GM12878 (cell line): ENCODE results near the gene WWOX. TPM values are rescaled to one million over a fixed set of nuclear protein-coding genes. Genes with fewer than 3 reads are reported as not detected.

ENCODE experiments used
- ETV6 ChIP-seq, 2 experiments: fragments of 450-650 bp in 1 of 2; IDR thresholded peaks in 1 of 2; conservative IDR thresholded peaks in 1 of 2; 2 replicates each; pipeline ENCODE4 v1.6.1; 2014; ENCODE audit warnings: antibody characterized with exemption in 1 of 2, borderline replicate concordance in 1 of 2, low read depth in 1 of 2, mild to moderate bottlenecking in 1 of 2, moderate library complexity in 1 of 2
- LARP7 ChIP-seq: fragments of 450-650 bp; IDR thresholded peaks from 2 replicates; pipeline ENCODE4 v1.6.1; 2017; ENCODE audit warnings: mild to moderate bottlenecking
- PAX5 ChIP-seq: IDR thresholded peaks from 2 replicates; pipeline ENCODE4 v1.6.1; 2011; ENCODE audit warnings: low read depth, low read length, borderline replicate concordance
- polyA plus RNA-seq, 11 experiments: library from polyadenylated mRNA; depleted of rRNA in 4 of 11; unstranded in 6 of 11; stranded (reverse) in 5 of 11; fragments of >200 nt; fragmentation: Nextera tagmentation in 4 of 11; fragmentation: Illumina TruSeq in 1 of 11; extraction: Ambion mirVana in 4 of 11; extraction: Trizol in 1 of 11; gene quantifications; 1 replicate in 1 of 11; 2 replicates in 10 of 11; pipeline versions ENCODE4 v1.2.1 to v1.2.3, GENCODE V29; 2011 to 2016; ENCODE audit warnings: inconsistent platforms in 2 of 11, missing spikeins in 2 of 11, low read depth in 1 of 11
- total RNA-seq, 4 experiments: library from RNA; depleted of rRNA in 3 of 4; stranded (reverse); fragments of >200 nt in 3 of 4; fragmentation: Illumina TruSeq in 1 of 4; extraction: Trizol in 1 of 4; gene quantifications; 2 replicates each; pipeline versions ENCODE4 v1.2.1 to v1.2.3, GENCODE V29; 2013 to 2021
- TF ChIP-seq, protein P1 (sequence below): fragments of 150-350 bp; IDR thresholded peaks from 2 replicates; pipeline ENCODE4 v1.6.1; 2016; ENCODE audit warnings: low read depth, low read length
- TF ChIP-seq, protein P2 (sequence below): IDR thresholded peaks from 2 replicates; pipeline ENCODE4 v1.6.1; 2011; ENCODE audit warnings: low read depth, low read length, improper control_type of control experiment, borderline replicate concordance
- TF ChIP-seq, protein P3 (sequence below): fragments of 450-650 bp; IDR thresholded peaks from 2 replicates; pipeline ENCODE4 v1.6.1; 2017; ENCODE audit warnings: antibody characterized with exemption, mild to moderate bottlenecking, moderate library complexity

The WWOX gene
- total and polyA plus RNA-seq, 10 of the 15 experiments (the other 5 are each of a cell fraction or from before 2014, with no cell fraction given), result 2.8 to 24.4 (median 17.8) TPM

- TF ChIP-seq, protein P1, sequence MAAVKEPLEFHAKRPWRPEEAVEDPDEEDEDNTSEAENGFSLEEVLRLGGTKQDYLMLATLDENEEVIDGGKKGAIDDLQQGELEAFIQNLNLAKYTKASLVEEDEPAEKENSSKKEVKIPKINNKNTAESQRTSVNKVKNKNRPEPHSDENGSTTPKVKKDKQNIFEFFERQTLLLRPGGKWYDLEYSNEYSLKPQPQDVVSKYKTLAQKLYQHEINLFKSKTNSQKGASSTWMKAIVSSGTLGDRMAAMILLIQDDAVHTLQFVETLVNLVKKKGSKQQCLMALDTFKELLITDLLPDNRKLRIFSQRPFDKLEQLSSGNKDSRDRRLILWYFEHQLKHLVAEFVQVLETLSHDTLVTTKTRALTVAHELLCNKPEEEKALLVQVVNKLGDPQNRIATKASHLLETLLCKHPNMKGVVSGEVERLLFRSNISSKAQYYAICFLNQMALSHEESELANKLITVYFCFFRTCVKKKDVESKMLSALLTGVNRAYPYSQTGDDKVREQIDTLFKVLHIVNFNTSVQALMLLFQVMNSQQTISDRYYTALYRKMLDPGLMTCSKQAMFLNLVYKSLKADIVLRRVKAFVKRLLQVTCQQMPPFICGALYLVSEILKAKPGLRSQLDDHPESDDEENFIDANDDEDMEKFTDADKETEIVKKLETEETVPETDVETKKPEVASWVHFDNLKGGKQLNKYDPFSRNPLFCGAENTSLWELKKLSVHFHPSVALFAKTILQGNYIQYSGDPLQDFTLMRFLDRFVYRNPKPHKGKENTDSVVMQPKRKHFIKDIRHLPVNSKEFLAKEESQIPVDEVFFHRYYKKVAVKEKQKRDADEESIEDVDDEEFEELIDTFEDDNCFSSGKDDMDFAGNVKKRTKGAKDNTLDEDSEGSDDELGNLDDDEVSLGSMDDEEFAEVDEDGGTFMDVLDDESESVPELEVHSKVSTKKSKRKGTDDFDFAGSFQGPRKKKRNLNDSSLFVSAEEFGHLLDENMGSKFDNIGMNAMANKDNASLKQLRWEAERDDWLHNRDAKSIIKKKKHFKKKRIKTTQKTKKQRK, result no peak
- no peak for TF ChIP-seq PAX5
- TF ChIP-seq, protein P2, sequence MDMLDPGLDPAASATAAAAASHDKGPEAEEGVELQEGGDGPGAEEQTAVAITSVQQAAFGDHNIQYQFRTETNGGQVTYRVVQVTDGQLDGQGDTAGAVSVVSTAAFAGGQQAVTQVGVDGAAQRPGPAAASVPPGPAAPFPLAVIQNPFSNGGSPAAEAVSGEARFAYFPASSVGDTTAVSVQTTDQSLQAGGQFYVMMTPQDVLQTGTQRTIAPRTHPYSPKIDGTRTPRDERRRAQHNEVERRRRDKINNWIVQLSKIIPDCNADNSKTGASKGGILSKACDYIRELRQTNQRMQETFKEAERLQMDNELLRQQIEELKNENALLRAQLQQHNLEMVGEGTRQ, result no peak
- no peak for TF ChIP-seq ETV6 (conservative IDR thresholded peaks at IDR 0.05 in 1 of 2, IDR thresholded peaks at IDR 0.05 in 1 of 2; ENCODE audit: borderline replicate concordance in 1 of 2, low read depth in 1 of 2)
- TF ChIP-seq LARP7, result no peak
- TF ChIP-seq, protein P3, sequence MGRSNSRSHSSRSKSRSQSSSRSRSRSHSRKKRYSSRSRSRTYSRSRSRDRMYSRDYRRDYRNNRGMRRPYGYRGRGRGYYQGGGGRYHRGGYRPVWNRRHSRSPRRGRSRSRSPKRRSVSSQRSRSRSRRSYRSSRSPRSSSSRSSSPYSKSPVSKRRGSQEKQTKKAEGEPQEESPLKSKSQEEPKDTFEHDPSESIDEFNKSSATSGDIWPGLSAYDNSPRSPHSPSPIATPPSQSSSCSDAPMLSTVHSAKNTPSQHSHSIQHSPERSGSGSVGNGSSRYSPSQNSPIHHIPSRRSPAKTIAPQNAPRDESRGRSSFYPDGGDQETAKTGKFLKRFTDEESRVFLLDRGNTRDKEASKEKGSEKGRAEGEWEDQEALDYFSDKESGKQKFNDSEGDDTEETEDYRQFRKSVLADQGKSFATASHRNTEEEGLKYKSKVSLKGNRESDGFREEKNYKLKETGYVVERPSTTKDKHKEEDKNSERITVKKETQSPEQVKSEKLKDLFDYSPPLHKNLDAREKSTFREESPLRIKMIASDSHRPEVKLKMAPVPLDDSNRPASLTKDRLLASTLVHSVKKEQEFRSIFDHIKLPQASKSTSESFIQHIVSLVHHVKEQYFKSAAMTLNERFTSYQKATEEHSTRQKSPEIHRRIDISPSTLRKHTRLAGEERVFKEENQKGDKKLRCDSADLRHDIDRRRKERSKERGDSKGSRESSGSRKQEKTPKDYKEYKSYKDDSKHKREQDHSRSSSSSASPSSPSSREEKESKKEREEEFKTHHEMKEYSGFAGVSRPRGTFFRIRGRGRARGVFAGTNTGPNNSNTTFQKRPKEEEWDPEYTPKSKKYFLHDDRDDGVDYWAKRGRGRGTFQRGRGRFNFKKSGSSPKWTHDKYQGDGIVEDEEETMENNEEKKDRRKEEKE, result no peak
- TF ChIP-seq, all 136 proteins: peak for 0
Measured at GRCh38 chr16:78446486-78446885, 347.0 kb downstream of the WWOX start (continued).
